GM23338 (cell line): Measurements from ENCODE around the gene SLC22A5. TPM values are rescaled to one million over a fixed set of nuclear protein-coding genes. Genes with fewer than 3 reads are reported as not detected.

Experiments
- ATAC-seq: fragments of 200-7000 bp; cut with Tn5 transposase; 3 replicates; pipeline ENCODE4 v1.9.1; 2020
- DNase-seq: peaks from one replicate; pipeline ENCODE4 v3.0.0-alpha.2; 2015; ENCODE audit warnings: low spot score
- H2AFZ ChIP-seq: fragments of 200-600 bp; sonication (generic); 2 replicates; pipeline ENCODE4 v1.8.0; 2016; ENCODE audit warnings: antibody characterized with exemption, mild to moderate bottlenecking, moderate library complexity
- H3F3A ChIP-seq: fragments of 200-600 bp; sonication (generic); replicated peaks from 2 replicates; pipeline ENCODE4 v1.8.0; 2017; ENCODE audit warnings: antibody characterized with exemption, mixed run types, low read depth
- H3K27ac ChIP-seq: fragments of 200-600 bp; sonication (generic); 2 replicates; pipeline ENCODE4 v1.6.1; 2016; ENCODE audit warnings: low read depth
- H3K27me3 ChIP-seq: fragments of 200-600 bp; sonication (generic); 2 replicates; pipeline ENCODE4 v1.8.0; 2016; ENCODE audit warnings: mild to moderate bottlenecking, mixed run types, moderate library complexity; ENCODE audit not compliant: insufficient read depth
- H3K36me3 ChIP-seq: fragments of 200-600 bp; sonication (generic); 2 replicates; pipeline ENCODE4 v1.8.0; 2016; ENCODE audit warnings: mild to moderate bottlenecking; ENCODE audit not compliant: insufficient read depth
- H3K4me1 ChIP-seq: fragments of 200-600 bp; sonication (generic); 2 replicates; pipeline ENCODE4 v1.8.0; 2016; ENCODE audit warnings: mild to moderate bottlenecking, moderate library complexity; ENCODE audit not compliant: insufficient read depth
- H3K4me2 ChIP-seq: fragments of 200-600 bp; sonication (generic); 2 replicates; pipeline ENCODE4 v1.7.1; 2017; ENCODE audit warnings: mixed run types
- H3K4me3 ChIP-seq: fragments of 200-600 bp; sonication (generic); 2 replicates; pipeline ENCODE4 v1.6.1; 2016; ENCODE audit warnings: mixed run types
- H3K79me2 ChIP-seq: fragments of 200-600 bp; sonication (generic); replicated peaks from 2 replicates; pipeline ENCODE4 v1.8.0; 2017; ENCODE audit warnings: mild to moderate bottlenecking; ENCODE audit not compliant: insufficient read depth
- H3K9me2 ChIP-seq: fragments of 200-600 bp; sonication (generic); 2 replicates; pipeline ENCODE4 v1.8.0; 2017; ENCODE audit not compliant: insufficient read depth
- H4K20me1 ChIP-seq: fragments of 200-600 bp; sonication (generic); replicated peaks from 2 replicates; pipeline ENCODE4 v1.8.0; 2017; ENCODE audit warnings: mild to moderate bottlenecking; ENCODE audit not compliant: insufficient read depth
- H3K27ac Mint-ChIP-seq: 2 replicates; pipeline ENCODE4 v1.8.0; 2020; ENCODE audit warnings: inconsistent platforms, mild to moderate bottlenecking, moderate library complexity, mixed read lengths
- H3K27me3 Mint-ChIP-seq: 3 replicates; pipeline ENCODE4 v1.8.0; 2022; ENCODE audit warnings: low read depth, mild to moderate bottlenecking, moderate library complexity, mixed read lengths, inconsistent platforms; ENCODE audit not compliant: insufficient read depth, poor library complexity
- H3K36me3 Mint-ChIP-seq: 3 replicates; pipeline ENCODE4 v1.8.0; 2021; ENCODE audit warnings: low read depth, mild to moderate bottlenecking, inconsistent platforms, moderate library complexity, mixed read lengths
- H3K4me1 Mint-ChIP-seq: 3 replicates; pipeline ENCODE4 v1.8.0; 2020; ENCODE audit warnings: mild to moderate bottlenecking, inconsistent platforms, mixed read lengths
- H3K4me3 Mint-ChIP-seq: 3 replicates; pipeline ENCODE4 v1.8.0; 2021; ENCODE audit warnings: moderate library complexity, mild to moderate bottlenecking, inconsistent platforms, mixed read lengths
- H3K9me3 Mint-ChIP-seq: 3 replicates; pipeline ENCODE4 v1.8.0; 2020; ENCODE audit warnings: moderate library complexity, mild to moderate bottlenecking, inconsistent platforms, mixed read lengths
- CREB1 ChIP-seq: fragments of 250-450 bp; sonication (Bioruptor Pico); IDR thresholded peaks from 2 replicates; pipeline ENCODE4 v1.5.0; 2020; ENCODE audit warnings: low read depth, mild to moderate bottlenecking, moderate library complexity
- EZH2 ChIP-seq: fragments of 200-600 bp; sonication (generic); IDR thresholded peaks from one replicate; pipeline ENCODE4 v1.8.0; 2017; ENCODE audit warnings: antibody characterized with exemption, mild to moderate bottlenecking, low read depth; ENCODE audit not compliant: unreplicated experiment
- EZH2phosphoT487 ChIP-seq: fragments of 200-600 bp; sonication (generic); IDR thresholded peaks from one replicate; pipeline ENCODE4 v1.8.1; 2018; ENCODE audit warnings: antibody characterized with exemption; ENCODE audit not compliant: unreplicated experiment
- JUNB ChIP-seq: IDR thresholded peaks from one replicate; pipeline ENCODE4 v1.6.1; 2016; ENCODE audit warnings: antibody characterized with exemption; ENCODE audit not compliant: unreplicated experiment
- NANOG ChIP-seq: IDR thresholded peaks from 2 replicates; pipeline ENCODE4 v1.6.1; 2016; ENCODE audit warnings: antibody characterized with exemption, borderline replicate concordance
- POLR2AphosphoS5 ChIP-seq: IDR thresholded peaks from 2 replicates; pipeline ENCODE4 v1.6.1; 2016; ENCODE audit warnings: antibody characterized with exemption, low read depth
- STAT1 ChIP-seq: IDR thresholded peaks from one replicate; pipeline ENCODE4 v1.6.1; 2016; ENCODE audit warnings: antibody characterized with exemption; ENCODE audit not compliant: unreplicated experiment
- ZNF114 ChIP-seq: fragments of 250-450 bp; sonication (Bioruptor Pico); IDR thresholded peaks from 2 replicates; pipeline ENCODE4 v1.5.0; 2020; ENCODE audit warnings: mild to moderate bottlenecking, moderate library complexity
- ZNF331 ChIP-seq: fragments of 250-450 bp; sonication (Bioruptor Pico); IDR thresholded peaks from 2 replicates; pipeline ENCODE4 v1.5.0; 2020; ENCODE audit warnings: low read depth, mild to moderate bottlenecking, moderate library complexity
- polyA plus RNA-seq: library from polyadenylated mRNA; unstranded; fragments of >200 nt; fragmentation: Nextera tagmentation; extraction: Ambion mirVana; gene quantifications from 2 replicates; pipeline ENCODE4 v1.2.1, GENCODE V29; 2016
- total RNA-seq: library from RNA; depleted of rRNA; stranded (reverse); fragments of >200 nt; shearing (Covaris generic); gene quantifications from 2 replicates; pipeline ENCODE4 v1.2.3, GENCODE V29; 2014
- TF ChIP-seq, protein P1 (sequence below): IDR thresholded peaks from one replicate; pipeline ENCODE4 v1.6.1; 2018; ENCODE audit warnings: antibody characterized with exemption; ENCODE audit not compliant: unreplicated experiment
- TF ChIP-seq, protein P2 (sequence below), 2 experiments: fragments of 200-600 bp in 1 of 2; sonication (generic) in 1 of 2; conservative IDR thresholded peaks; 2 replicates each; pipeline versions ENCODE4 v1.5.1 to v1.6.1; 2016 to 2017; ENCODE audit warnings: antibody characterized with exemption in 2 of 2, low read depth in 2 of 2, mild to moderate bottlenecking in 2 of 2, moderate library complexity in 1 of 2

SLC22A5 gene
- total and polyA plus RNA-seq, 2 experiments from 2014 or later: 1.9 to 2.4 TPM

DNA sequence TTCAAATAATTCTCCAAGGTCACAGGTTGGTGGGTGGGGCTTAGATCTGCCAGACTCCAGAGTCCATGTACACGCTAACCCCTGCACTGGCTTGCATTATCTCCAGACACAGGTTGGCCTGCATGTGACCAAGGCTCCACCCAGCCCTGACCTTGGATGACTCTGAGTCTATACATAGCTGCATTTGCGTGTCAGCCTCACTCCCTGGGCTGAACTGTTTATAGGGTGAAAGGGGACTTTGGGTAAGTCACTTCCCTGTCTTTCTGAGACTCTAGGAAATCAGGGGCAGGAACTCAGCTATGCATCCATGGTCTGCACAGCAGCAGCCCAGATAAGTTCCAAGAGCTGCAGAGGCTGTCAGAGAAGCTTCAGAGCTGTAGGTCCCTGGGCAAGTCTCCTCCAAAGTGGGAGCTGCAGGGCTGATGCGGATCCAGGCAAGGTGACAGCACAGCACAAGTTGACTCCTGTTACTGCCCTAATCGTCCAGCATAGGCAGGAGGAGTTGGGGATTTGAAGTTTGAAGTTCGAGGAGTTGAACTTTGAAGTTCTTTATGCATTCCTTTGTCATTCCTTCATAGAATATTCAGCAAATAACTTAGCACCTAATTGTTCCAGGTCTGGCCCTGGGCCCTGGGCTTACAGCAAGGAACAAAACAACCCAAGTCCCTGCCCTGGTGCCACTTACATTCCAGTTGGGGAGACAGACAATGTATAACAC lies 53.4 kb downstream of the SLC22A5 start (continued):
- no peak for TF ChIP-seq STAT1
- TF ChIP-seq, protein P1, sequence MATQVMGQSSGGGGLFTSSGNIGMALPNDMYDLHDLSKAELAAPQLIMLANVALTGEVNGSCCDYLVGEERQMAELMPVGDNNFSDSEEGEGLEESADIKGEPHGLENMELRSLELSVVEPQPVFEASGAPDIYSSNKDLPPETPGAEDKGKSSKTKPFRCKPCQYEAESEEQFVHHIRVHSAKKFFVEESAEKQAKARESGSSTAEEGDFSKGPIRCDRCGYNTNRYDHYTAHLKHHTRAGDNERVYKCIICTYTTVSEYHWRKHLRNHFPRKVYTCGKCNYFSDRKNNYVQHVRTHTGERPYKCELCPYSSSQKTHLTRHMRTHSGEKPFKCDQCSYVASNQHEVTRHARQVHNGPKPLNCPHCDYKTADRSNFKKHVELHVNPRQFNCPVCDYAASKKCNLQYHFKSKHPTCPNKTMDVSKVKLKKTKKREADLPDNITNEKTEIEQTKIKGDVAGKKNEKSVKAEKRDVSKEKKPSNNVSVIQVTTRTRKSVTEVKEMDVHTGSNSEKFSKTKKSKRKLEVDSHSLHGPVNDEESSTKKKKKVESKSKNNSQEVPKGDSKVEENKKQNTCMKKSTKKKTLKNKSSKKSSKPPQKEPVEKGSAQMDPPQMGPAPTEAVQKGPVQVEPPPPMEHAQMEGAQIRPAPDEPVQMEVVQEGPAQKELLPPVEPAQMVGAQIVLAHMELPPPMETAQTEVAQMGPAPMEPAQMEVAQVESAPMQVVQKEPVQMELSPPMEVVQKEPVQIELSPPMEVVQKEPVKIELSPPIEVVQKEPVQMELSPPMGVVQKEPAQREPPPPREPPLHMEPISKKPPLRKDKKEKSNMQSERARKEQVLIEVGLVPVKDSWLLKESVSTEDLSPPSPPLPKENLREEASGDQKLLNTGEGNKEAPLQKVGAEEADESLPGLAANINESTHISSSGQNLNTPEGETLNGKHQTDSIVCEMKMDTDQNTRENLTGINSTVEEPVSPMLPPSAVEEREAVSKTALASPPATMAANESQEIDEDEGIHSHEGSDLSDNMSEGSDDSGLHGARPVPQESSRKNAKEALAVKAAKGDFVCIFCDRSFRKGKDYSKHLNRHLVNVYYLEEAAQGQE: no peak
- TF ChIP-seq EZH2phosphoT487: no peak
- TF ChIP-seq ZNF331: no peak

DNA sequence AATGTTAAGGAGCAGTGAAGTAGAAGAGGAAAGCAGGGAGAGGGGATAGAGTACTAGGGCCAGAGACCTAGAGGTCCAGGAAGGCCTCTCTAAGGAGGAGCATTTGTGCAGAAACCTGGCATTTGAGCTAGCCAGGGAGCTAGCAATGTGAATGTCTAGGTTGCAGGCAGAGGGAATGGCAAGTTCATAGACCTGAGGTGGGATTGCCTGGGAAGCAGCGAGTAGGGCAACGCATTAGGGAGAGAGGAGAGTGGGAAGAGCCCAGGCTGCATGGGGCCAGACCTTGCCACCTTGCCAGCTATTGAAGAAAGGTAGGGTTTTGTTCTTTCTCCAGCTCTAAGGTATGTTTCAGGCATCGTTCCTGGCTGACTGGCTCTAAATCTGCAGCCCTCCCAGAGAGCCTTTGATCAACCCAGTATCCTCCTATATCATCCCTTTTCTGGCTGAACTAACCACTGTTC lies 54.0 kb downstream of the SLC22A5 start:
- H3F3A ChIP-seq: no peaks in the 10 kb centered on the region
- 0 out of 2 replicates have a peak overlapping the region, but pooled peaks have one; percentile 3 for H2AFZ ChIP-seq
- no peaks in the 10 kb centered on the region for H3K79me2 ChIP-seq
- no peak overlapping the region for H3K27ac ChIP-seq
- no peak overlapping the region for H3K4me2 ChIP-seq
- peaks cover 3% of the 10 kb centered on the region for H3K27me3 Mint-ChIP-seq
- no peak for ATAC-seq
- no peaks in the 10 kb centered on the region for H3K9me2 ChIP-seq
- H3K4me3 ChIP-seq: no peak overlapping the region
- no peaks in the 10 kb centered on the region for H4K20me1 ChIP-seq
- no peaks in the 10 kb centered on the region for H3K9me3 Mint-ChIP-seq
- H3K36me3 Mint-ChIP-seq: no peaks in the 10 kb centered on the region
- H3K4me1 Mint-ChIP-seq: peaks cover 32% of the 10 kb centered on the region
- DNase-seq: no peak
- H3K27ac Mint-ChIP-seq: no peak overlapping the region
- no peaks in the 10 kb centered on the region for H3K27me3 ChIP-seq
- no peak overlapping the region for H3K4me3 Mint-ChIP-seq
- no peaks in the 10 kb centered on the region for H3K36me3 ChIP-seq
- peaks cover 7% of the 10 kb centered on the region for H3K4me1 ChIP-seq
- TF ChIP-seq STAT1 (no peak), ZNF114 (CRISPR knock-in tag) (no peak), NANOG (no peak), EZH2 (no peak), ZNF331 (no peak), POLR2AphosphoS5 (no peak), JUNB (no peak), CREB1 (CRISPR knock-in tag) (no peak)
- TF ChIP-seq, protein P2, sequence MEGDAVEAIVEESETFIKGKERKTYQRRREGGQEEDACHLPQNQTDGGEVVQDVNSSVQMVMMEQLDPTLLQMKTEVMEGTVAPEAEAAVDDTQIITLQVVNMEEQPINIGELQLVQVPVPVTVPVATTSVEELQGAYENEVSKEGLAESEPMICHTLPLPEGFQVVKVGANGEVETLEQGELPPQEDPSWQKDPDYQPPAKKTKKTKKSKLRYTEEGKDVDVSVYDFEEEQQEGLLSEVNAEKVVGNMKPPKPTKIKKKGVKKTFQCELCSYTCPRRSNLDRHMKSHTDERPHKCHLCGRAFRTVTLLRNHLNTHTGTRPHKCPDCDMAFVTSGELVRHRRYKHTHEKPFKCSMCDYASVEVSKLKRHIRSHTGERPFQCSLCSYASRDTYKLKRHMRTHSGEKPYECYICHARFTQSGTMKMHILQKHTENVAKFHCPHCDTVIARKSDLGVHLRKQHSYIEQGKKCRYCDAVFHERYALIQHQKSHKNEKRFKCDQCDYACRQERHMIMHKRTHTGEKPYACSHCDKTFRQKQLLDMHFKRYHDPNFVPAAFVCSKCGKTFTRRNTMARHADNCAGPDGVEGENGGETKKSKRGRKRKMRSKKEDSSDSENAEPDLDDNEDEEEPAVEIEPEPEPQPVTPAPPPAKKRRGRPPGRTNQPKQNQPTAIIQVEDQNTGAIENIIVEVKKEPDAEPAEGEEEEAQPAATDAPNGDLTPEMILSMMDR (conservative IDR thresholded peaks at IDR 0.05; ENCODE audit: low read depth in 2 of 2): no peak
- TF ChIP-seq, protein P1: no peak
